ENCODE measurements around the gene CRYGA.
"Not testable (repeated sequence)": the region's sequence is repeated elsewhere in the genome, so short reads cannot be mapped to it uniquely, and the experiment has no call there.

The CRYGA gene

DNA sequence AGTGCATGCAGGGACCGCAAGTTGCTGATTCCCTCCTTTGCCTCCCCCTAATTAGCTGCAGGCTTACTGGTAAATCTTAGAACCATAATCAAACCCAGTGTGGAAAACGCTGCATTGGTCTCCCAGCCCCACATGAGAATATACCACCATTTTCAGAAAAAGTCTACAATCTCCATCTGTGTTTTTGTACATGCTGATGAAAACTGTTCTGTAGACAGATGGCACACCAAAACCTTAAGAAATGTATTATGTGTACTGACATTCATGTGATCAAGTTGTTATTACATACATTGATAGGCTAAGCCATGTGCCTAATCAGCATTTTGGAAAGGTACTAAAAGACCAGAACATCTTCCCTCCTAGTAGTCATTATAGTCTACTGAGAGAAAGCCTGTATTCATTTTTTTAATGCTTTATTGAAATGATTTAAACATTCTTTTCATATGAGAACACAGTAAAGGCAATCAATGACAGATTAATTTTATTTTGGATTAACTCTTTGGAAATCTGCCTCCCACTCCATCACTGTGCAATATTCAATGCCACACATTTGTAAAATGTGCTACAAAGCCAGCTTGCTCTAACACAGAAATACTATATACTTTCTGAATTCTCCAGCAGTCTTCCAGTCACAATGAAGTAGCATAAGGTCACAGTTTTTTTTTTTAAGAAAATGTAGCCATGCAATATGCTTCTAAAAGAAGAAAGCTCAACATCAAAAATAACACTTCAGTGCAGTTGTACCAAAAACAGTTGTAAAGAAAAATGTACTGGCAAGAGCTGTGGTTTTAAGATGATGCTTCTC, 1.8 kb upstream of the CRYGA start:
- DNase-seq: no peak

DNA sequence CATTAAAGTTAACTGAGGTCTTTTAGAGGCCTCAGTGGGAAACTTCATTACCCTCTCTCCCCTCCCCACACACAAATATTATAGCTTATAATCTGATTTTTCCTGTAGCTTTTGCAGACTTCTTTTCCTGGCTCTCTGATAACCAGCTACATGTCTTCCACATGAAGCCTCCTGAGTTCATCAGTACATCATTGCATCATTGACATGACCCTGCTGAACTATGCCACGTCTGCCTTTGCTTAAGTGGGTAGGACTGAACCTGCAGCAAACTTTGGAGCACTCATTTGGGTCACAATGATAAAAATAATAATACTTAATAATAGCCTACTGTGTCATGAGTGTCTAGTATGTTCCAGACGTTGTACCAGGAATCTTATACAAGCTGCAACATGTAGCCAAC, 7.0 kb downstream of the CRYGA start:
- DNase-seq: no peak

DNA sequence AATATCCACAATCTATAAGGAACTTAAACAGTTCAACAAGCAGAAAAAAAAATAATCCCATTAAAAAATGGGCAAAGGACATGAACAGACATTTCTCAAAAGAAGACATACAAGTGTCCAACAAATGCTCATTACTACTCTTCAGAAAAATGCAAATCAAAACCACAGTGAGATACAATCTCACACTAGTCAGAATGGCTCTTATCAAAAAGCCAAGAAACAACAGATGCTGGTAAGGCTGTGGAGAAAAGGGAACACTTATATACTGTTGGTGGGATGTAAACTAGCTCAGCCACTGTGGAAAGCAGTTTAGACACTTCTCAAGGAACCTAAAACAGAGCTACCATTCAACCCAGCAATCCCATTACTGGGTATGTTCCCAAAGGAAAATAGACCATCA, 10.2 kb downstream of the CRYGA start:
- no peak for DNase-seq

DNA sequence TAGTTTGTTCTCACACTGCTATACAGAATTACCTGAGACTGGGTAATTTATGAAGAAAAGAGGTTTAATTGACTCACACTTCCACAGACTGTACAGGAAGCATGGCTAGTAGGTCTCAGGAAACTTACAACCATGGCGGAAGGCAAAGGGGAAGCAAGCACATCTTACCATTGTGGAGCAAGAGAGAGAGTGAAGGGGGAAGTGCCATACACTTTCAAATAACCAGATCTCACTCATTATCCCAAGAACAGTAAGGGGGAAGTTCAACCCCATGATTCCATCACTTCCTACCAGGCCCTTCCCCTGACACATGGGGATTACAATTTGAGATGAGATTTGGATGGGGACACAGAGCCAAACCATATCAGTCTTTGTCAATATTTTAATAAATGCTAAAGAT, 12.4 kb downstream of the CRYGA start:
- peak; percentile 49 to 74 (median 60) for DNase-seq

DNA sequence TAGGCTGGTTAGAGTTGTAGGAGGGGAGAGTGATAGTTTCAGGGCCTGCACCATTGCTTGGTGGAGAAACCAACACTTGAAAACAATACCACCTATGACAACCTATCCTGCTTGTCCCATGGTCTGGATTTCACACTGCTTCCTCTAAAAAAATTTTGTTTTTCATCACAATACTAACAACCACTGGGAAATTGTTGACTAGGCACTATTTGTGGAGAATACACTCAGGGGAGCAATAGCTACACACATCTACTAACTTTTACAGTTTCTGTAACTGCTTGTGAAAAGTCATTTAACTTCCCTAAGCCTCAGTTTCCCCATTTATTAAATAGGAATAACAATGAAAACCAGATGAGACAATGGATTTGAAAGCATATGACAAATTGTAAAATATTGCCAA, 13.3 kb downstream of the CRYGA start:
- DNase-seq: no peak

DNA sequence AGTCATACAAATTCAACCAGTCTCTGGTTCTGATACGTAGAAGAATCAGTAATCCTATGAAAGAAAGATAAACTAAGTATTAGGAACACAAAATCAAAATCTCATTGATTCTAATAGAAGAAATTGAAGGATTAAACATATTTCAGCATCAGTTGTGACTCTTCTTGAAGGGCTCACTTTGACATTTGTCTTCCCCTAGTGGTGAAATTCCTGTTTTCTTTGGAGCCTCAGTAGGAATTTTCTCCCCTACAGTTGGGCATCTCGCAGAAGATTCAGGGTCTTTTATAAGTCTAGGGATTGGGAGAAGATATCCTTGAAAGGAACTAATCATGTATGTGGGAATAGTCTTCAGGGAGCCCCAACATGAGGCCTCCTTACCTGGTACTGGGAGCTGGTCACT, 14.6 kb downstream of the CRYGA start:
- no peak for DNase-seq

DNA sequence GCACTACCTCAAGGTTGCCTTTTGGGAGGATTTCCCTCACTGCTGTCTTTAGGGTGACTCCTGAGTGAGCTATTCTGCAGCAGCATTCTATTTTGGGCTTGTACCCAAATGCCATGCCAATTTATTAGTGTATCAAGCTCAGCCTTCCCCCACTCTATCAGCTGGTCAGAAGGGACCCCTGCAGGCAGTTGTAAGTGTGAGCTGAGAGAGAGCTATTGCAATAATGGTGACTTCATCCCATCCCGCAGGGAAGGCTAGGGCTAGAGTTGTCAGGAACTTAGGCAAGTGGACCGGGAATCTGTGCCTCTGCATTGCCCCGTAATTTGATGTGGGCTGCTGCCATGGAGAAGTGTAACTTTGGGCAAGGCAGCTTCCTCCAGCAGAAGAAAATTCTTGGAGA, 15.6 kb downstream of the CRYGA start:
- DNase-seq: no peak

DNA sequence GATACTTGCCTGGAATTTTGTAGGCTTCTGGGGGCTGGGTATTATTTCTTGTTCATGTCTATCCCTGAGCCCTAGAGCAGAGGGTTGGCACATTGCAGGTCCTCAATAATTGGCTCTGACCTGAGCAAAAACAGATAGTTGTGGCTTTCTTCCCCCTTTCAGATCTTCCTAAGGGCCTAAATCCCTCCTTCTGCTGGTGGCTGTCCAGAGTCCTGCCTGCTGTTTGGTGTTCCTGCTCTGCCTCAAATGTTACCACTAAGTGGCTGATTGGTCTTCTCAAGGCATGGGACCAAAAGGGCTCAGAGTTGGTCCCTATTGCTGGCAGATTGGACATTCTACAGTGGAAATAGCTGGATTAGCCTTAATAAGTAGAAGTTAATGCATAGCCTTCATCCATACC, 16.4 kb downstream of the CRYGA start:
- no peak for DNase-seq

DNA sequence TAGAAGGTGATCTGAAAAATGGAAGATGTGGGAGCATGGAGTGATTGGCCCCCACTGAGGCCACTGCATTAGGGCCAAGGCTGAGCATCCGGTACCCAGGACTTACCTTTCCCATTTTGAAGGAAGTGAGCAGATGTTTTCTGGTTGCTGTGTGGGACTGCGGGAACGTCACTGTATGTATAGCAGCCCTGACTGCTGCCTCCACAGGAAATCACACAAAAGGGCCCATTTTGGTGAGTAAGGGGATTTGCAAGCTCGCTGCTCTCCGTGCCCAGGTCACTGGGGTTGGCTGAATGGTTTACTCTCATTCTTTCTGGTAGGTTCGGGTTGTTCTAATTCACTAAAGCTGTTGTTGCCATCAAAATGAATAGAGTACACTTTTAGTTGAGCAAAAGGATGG, 17.4 kb downstream of the CRYGA start, which contains the start of gene CRYGB:
Gene CRYGB (minus strand): TSS at position 153 of the 400 bp plus-strand sequence. CDS start 38 bp downstream, at position 115.
- DNase-seq: no peak

DNA sequence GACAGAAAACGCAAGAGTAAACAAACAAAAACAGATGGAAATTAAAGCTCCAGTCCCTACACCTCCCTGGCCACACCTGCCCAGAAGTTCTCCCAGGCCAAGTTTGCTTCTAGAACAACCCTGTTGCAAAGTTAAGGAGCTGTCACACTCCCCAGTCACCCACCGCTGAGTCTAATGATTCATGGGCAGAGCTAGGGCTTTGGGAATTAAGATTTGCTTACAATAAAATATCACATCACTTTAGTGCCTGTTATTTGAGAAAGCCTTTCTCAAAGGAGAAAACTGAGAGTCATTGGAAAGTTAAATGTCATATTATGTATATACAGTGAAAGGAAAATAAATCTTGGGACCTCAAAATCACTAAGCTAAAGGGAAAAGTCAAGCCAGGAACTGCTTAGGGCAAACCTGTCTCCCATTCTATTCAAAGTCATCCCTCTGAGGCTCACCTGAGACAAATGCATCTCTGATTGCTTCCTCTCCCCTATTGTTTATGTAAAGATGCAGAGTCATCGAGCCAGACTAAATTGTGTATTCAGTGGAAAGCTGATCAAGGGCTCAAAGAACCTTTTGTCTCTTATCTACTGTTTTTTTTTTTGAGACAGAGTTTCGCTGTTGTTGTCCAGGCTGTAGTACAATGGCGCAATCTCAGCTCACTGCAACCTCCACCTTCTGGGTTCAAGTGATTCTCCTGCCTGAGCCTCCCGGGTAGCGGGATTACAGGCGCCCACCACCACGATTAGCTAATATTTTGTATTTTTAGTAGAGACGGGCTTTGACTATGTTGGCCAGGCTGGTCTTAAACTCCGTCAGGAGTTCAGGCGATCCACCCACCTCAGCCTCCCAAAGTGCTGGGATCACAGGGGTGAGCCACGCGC, 20.2 kb downstream of the CRYGA start:
- no peak for DNase-seq

DNA sequence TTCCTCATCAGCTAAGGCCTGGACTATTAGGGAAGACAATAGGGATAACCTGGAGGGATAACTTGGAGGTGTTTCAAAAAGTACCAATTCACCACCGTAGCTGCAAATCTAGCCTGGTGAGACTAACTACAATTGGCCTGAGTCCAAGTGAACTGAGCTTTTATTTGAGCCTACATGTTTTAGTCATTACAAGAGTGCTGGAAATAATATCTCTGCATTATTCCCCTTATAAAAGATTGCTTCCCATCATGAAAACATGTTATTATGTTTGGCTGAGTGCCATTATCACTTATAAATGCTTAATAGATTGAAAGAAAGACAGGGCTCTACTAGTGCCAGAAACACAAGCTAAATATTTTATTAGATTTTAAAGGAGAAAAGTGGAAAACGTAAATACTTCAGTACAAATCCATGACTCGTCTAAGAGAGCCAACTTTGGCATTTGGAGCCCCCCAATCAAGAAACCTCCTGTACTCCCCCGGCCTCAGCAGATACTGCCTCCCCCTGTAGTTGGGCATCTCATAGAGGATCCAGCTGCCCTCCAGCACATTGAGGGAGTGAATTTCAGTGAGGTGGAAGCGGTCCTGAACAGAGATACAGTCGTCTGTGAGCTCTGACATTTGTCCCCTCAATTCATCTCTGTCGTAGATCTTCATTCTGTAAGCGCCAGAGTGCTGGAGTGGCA, 21.0 kb downstream of the CRYGA start:
- DNase-seq: no peak

DNA sequence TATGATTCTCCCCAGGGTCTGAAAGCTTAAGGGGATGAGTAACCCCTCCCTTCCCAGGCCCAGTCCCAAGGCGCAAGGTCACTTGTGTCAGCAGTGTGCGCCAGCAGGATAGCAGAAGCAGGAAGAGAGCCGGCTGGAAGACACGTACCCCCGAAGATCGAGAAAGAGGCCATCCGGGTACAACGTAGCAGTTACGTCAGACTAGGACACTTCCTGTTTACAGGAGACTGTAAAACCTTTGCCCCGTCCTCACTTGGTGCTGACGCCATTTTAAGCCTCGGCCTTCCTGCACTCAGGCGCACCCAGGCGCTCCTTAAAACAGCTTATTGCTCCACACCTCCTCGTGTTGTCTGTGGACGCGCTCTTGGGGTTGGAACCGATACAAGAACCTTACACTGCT, 23.9 kb downstream of the CRYGA start:
- DNase-seq: no peak

DNA sequence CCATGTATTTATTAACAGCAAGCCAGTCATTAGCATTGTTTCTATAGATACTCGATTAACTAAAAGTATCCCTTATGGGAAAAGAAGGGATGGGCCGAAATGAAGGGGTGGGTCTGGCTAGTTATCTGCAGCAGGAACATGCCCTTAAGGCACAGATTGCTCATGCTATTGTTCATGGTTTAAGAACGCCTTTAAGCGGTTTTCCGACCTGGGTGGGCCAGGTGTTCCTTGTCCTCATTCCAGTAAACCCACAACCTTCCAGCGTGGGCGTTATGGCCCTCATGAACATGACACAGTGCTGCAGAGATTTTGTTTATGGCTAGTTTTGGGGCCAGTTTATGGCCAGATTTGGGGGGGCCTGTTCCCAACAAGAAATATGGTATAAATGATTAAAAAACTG, 25.1 kb downstream of the CRYGA start:
- not testable (repeated sequence) for DNase-seq

DNA sequence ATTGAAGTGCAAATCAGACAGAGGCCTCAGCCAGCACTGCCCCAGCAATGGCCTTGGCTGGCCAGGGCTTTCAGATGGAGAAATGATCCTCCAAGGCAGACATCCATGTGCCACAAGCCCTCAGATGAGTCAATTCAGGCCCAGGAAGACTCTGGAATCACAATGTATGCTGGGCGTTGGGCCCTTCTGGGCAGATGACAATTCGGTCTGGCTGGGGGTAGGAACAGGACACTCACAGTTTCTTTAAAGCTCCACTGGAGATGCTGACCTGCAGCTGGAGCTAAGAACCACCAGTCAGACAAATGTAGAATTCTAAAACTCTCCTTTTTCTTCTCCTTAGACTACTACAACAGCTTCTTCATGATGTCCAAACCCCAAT, 26.7 kb downstream of the CRYGA start:
- DNase-seq: no peak

DNA sequence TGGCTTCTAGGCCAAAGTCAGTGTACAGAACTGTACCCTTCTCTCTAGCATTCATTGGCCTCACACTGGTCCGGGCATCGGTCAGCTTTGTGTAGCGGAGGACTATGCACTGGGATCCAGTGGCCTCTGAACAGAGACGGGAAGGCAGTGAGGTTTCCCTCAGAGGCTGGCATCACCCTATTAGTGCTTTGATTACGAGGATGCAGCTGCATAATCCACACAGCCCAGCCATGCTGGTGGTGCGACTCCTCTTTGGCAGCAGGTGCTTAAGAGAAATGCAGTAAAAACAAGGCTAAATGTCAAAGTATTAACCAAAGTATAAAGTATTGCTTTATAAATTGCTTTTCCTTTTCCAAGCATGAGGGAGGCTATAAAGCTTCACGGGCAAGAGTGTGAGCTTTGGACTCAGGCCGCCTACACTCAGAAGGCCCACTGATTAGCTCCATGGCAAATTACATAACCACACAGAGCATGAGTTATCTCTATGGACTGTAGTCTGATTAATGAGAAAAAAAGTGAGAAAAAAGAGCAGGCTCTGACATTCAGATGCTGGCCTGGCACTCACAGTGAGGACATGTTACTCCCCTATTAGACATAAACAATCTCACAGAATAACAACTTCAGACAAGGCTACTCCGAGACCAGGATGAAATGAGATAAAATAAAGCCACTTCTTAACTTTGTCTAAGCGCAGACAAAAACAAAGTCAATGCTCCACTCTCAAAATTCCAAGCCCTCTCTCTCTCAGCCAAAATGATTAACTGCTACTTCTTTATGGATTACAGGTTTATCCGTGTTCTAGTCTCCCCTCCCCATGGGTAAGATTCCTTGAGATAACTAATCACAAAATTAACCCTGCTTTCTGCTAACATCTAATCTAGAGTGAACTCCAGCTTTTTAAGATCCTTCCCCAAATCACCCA, 27.3 kb downstream of the CRYGA start:
- no peak for DNase-seq

DNA sequence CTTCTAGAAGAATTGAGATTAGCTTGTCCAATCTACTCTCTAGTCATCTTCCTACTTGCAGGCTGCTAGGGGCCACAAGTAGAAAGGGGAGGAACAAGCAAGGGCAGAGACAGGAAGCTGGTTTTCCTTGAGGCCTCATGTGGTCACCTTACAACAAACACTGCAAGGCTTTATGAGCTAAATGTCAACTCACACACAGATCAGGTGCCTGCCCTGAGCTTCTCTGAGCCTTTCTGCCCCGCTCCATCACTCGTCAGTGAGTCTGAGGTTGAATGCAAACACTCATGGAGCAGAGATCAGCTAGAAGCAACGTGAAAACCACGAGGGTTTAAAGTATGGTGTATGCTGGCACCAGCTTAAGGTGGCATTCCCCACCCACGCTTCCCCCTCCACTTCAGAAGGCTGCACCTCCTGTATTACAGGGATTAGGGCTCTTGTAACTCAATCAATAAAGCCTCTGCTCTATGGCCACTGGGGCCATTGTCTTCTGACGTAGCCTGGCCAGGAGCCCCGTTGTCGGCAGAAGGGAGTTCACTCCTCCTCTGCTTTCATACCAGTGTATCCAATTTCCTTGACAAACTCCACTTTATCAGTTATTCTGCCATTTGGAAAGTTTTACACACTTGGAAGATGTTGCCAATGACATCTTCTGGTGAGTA, 28.3 kb downstream of the CRYGA start:
- peak in 3 of 4 experiments; percentile 14 to 18 (median 17) for DNase-seq

DNA sequence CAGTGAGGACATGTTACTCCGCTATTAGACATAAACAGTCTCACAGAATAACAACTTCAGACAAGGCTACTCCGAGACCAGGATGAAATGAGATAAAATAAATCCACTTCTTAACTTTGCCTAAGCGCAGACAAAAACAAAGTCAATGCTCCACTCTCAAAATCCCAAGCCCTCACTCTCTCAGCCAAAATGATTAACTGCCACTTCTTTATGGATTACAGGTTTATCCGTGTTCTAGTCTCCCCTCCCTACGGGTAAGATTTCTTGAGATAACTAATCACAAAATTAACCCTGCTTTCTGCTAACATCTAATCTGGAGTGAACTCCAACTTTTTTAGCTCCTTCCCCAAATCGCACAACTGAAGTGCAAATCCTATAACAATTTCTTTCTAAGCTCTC, 32.7 kb downstream of the CRYGA start:
- no peak for DNase-seq

DNA sequence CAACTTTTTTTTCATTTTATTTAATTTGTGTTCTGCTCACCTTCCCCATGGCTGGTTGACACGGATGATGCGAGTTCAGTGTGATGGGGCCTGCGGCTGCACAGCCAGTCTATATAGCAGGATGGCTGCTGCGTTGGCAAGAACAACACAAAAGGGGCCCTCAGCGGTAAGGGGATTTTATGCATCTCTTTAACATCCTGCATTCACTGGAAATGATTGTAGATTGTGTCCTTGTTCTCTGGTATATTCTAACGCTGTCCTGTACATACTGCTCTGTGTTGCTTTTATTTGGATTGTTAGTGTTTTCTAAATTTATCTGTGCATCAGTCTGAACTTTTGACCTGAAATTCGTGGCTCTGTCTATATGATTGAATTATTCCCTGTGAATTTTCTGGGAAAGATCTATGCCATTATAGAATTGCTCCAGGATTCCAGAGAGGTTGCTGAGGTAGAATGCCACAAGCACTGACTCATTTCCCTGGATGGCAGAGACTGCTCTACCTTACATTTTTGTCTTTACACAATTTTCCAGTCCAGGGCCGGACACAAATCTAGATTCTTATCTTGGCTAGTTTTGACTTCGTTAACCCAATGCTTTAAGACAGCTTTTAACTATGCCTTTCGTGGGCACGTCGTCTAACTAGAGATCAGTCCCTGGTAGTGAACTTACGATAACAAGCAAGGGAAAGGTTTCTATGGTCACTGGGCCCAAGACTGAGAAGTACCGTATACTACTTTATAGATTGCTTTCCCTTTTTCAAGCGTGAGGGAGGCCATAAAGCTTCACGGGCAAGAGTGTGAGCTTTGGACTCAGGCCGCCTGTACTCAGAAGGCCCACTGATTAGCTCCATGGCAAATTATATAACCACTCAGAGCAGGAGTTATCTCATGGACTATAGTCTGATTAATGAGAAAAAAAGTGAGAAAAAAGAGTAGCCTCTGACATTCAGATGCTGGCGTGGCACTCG, 33.4 kb downstream of the CRYGA start, which contains the start of gene CRYGC:
Gene CRYGC (minus strand): TSS at position 85 of the 968 bp plus-strand sequence. CDS start 36 bp downstream, at position 49.
- DNase-seq: no peak

DNA sequence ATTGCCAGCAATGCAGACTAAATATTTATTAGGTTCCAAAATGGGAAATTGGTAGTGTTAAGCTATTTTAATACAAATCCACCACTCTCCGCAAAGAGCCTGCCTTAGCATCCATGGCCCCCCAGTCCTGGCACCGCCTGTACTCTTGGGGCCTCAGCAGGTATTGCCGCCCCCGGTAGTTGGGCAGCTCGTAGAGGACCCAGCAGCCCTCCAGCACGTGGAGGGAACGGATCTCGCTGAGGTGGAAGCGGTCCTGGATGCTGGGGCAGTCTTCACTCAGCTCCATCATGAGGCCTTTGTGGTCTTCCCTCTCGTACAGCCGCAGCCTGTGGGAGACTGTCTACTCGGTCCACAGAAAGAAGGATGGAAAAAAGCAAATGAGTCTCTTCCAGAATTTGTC, 35.3 kb downstream of the CRYGA start:
- no peak for DNase-seq

DNA sequence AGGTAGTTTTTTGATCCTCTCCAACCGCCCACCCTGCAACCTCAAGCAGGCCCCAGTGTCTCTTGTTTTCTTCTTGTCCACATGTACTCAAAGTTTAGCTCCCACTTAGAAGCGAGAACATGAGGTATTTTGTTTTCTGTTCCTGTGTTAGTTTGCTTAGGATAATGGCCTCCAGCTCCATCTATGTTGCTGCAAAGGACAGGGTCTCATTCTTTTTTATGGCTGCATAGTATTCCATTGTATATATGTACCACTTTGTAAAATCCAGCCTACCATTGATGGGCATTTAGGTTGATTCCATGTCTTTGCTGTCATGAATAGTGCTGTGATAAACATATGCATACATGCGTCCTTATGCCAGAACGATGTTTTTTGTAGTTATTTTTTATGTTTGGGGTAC, 36.3 kb downstream of the CRYGA start:
- no peak for DNase-seq

Data from suppressor macrophage (primary cell).